Panc1 (cell line): ENCODE results near the gene NPR3. TPM values are rescaled to one million over a fixed set of nuclear protein-coding genes. Genes with fewer than 3 reads are reported as not detected.

ENCODE experiments used
- ATAC-seq: fragments of 200-7000 bp; cut with Tn5 transposase; 2 replicates; pipeline ENCODE4 v1.9.1; 2020; ENCODE audit warnings: mild to moderate bottlenecking, moderate library complexity
- BruUV-seq: library from RNA; stranded (reverse); fragments of 400-500 nt; replicated peaks from 2 replicates; lab custom pipeline; 2021; lab: Mats Ljungman, UMichigan
- CTCF ChIA-PET: fragments of 300-600 bp; sonication (Branson Sonifier 250); formaldehyde crosslinking; loops from one replicate; lab custom pipeline; 2022; ENCODE audit warnings: antibody characterized with exemption; lab: Charles Lee
- POLR2A ChIA-PET: fragments of 300-600 bp; sonication (Branson Sonifier 250); formaldehyde crosslinking; loops from one replicate; lab custom pipeline; 2022; ENCODE audit warnings: antibody characterized with exemption; lab: Charles Lee
- DNase-seq: peaks from one replicate; pipeline ENCODE4 v3.0.0-alpha.2; 2010; ENCODE audit warnings: low read depth, low spot score
- H3K27ac ChIP-seq: 2 replicates; pipeline ENCODE4 v1.5.1; 2011; ENCODE audit warnings: mild to moderate bottlenecking, low read length, inconsistent platforms
- H3K27me3 ChIP-seq: fragments of 200-500 bp; sonication (Bioruptor generic); 2 replicates; pipeline ENCODE4 v1.6.0; 2014; ENCODE audit warnings: low read length, inconsistent platforms; ENCODE audit not compliant: control insufficient read depth, insufficient read depth
- H3K36me3 ChIP-seq: fragments of 200-500 bp; sonication (Bioruptor generic); 2 replicates; pipeline ENCODE4 v1.5.1; 2014; ENCODE audit warnings: inconsistent platforms, mild to moderate bottlenecking, low read length, moderate library complexity; ENCODE audit not compliant: control insufficient read depth, insufficient read depth
- H3K4me1 ChIP-seq: 2 replicates; pipeline ENCODE4 v1.5.1; 2011; ENCODE audit warnings: inconsistent platforms, mild to moderate bottlenecking, low read length, moderate library complexity; ENCODE audit not compliant: control insufficient read depth, insufficient read depth
- H3K4me3 ChIP-seq, 2 experiments: 2 replicates each; pipeline ENCODE4 v1.5.1; 2011 to 2012; ENCODE audit warnings: low read depth in 2 of 2, low read length in 2 of 2, mild to moderate bottlenecking in 2 of 2, inconsistent platforms in 1 of 2, moderate library complexity in 1 of 2
- H3K9me3 ChIP-seq: fragments of 200-500 bp; sonication (Bioruptor generic); 2 replicates; pipeline ENCODE4 v1.5.1; 2014; ENCODE audit warnings: low read depth, mild to moderate bottlenecking, inconsistent platforms, low read length, moderate library complexity; ENCODE audit not compliant: control insufficient read depth, insufficient read depth
- POLR2AphosphoS5 ChIP-seq: IDR thresholded peaks from 2 replicates; pipeline ENCODE4 v1.6.1; 2012; ENCODE audit warnings: mild to moderate bottlenecking, low read depth, low read length, moderate library complexity
- SIN3A ChIP-seq: IDR thresholded peaks from 2 replicates; pipeline ENCODE4 v1.6.1; 2012; ENCODE audit warnings: low read depth, mild to moderate bottlenecking, low read length, moderate library complexity, borderline replicate concordance; ENCODE audit not compliant: insufficient read depth
- TCF7L2 ChIP-seq: IDR thresholded peaks from 2 replicates; pipeline ENCODE4 v1.6.1; 2011; ENCODE audit warnings: mild to moderate bottlenecking, low read depth, low read length, inconsistent platforms
- in situ Hi-C: cut with HindIII; loops from 2 replicates; pipeline ENCODE4 v1.10.0; 2016; ENCODE audit warnings: low sequenced_read_pairs, low pct_unique_long_range_greater_than_20kb
- intact Hi-C: fragments of 100-400 bp; cut with micrococcal nuclease; formaldehyde crosslinking; loops from one replicate; pipeline ENCODE4 v1.10.0; 2022; ENCODE audit not compliant: unreplicated experiment
- total RNA-seq: library from RNA; stranded (reverse); gene quantifications from one replicate; pipeline ENCODE4 v1.2.1, GENCODE V29; 2021; ENCODE audit not compliant: unreplicated experiment
- TF ChIP-seq, protein P1 (sequence below): fragments of 450-650 bp; IDR thresholded peaks from 2 replicates; pipeline ENCODE4 v1.5.1; 2017; ENCODE audit warnings: mild to moderate bottlenecking
- TF ChIP-seq, protein P2 (sequence below), 2 experiments: IDR thresholded peaks; 2 replicates each; pipeline ENCODE4 v1.6.1; 2011 to 2012; ENCODE audit warnings: low read depth in 2 of 2, control low read depth in 1 of 2, low read length in 1 of 2, mild to moderate bottlenecking in 1 of 2, moderate library complexity in 1 of 2; ENCODE audit not compliant: insufficient read depth in 1 of 2

Gene NPR3
- total RNA-seq, 1 experiment from 2014 or later, result 0.10 TPM

DNA sequence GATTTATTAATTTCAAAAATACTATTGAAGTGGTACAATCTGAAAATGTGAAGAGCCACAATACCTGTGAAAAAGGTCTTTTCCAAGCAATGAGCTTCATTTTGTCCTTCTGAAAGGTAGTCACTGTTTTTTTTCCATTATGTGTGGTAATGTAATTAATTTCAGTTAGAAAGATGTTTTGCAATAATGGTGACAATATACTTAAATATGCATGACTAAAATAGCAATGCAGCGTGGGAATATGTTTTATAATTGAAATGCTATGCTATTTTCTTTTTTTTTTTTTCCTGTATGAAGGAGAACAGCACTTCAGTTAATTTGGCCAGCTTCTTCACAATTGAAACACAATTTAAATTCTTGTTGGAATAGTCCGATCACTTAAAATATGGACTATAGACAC lies 41.9 kb downstream of the NPR3 start:
- Histone ChIP-seq H3K27me3 (no peaks in the 10 kb centered on the region), H3K4me1 (no peaks in the 10 kb centered on the region), H3K4me3 (no peak overlapping the region), H3K27ac (no peak overlapping the region), H3K36me3 (no peaks in the 10 kb centered on the region), H3K9me3 (no peaks in the 10 kb centered on the region)
- ChIA-PET POLR2A (no interaction called here), CTCF (interaction anchor here (0.6 kb wide), 1 partner anchor 138 kb away, joined by 11 read pairs; no protein-coding TSS in a partner anchor)
- intact Hi-C loops, result no loop called here
- TF ChIP-seq POLR2AphosphoS5, result no peak
- no peak for ATAC-seq
- no TSS peak for BruUV-seq
- in situ Hi-C loops, result no loop called here
- no peak for DNase-seq

DNA sequence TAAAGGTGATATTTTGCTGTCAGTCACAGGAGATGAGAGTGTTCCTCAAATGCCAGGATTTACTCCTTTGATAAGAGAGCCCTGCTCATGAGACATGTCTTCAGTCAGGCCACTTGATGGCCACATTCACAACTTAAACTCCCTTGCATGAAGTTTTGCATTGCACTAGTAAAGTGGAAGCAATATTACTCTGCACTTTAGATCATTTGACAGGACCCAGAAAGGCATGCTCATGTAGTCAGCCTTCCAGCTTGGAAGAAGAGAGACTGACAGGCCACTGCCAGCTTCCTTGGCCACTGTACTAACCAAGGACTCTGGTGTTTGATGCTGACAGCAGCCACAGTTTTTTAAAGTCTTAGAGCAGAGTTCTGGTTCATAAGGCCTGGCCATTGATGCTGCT lies 42.6 kb downstream of the NPR3 start:
- intact Hi-C loops, result no loop called here
- in situ Hi-C loops, result no loop called here

DNA sequence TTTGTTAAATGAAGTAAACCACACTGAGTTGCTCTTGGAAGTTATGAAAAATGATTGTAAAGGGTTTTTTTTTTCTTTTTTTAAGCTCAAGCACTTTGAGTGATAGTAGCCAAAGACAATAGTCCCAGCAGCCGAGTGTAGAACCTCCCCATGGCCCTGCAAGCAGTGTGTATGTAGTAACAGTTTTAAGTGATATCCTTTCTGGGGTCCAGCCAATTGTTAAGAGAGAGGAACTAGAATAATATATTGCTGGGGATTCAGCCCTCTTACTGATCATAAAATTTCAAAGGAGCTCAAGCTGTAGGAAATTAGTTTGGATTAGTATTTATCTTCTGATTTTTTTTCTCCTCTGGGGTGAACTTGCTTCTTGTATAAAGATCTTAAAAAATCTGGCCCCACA lies 43.2 kb downstream of the NPR3 start:
- ChIA-PET CTCF (no interaction called here), POLR2A (no interaction called here)
- ATAC-seq (no peak), DNase-seq (no peak)
- no peak overlapping the region for H3K4me3 ChIP-seq
- intact Hi-C loops (no loop called here), in situ Hi-C loops (no loop called here)
- H3K27me3 ChIP-seq, result no peaks in the 10 kb centered on the region
- no peaks in the 10 kb centered on the region for H3K36me3 ChIP-seq
- BruUV-seq, result no TSS peak
- no peak overlapping the region for H3K27ac ChIP-seq
- H3K4me1 ChIP-seq, result no peaks in the 10 kb centered on the region
- no peaks in the 10 kb centered on the region for H3K9me3 ChIP-seq
- TF ChIP-seq POLR2AphosphoS5 (no peak), TCF7L2 (no peak), SIN3A (no peak)
- TF ChIP-seq, protein P1, sequence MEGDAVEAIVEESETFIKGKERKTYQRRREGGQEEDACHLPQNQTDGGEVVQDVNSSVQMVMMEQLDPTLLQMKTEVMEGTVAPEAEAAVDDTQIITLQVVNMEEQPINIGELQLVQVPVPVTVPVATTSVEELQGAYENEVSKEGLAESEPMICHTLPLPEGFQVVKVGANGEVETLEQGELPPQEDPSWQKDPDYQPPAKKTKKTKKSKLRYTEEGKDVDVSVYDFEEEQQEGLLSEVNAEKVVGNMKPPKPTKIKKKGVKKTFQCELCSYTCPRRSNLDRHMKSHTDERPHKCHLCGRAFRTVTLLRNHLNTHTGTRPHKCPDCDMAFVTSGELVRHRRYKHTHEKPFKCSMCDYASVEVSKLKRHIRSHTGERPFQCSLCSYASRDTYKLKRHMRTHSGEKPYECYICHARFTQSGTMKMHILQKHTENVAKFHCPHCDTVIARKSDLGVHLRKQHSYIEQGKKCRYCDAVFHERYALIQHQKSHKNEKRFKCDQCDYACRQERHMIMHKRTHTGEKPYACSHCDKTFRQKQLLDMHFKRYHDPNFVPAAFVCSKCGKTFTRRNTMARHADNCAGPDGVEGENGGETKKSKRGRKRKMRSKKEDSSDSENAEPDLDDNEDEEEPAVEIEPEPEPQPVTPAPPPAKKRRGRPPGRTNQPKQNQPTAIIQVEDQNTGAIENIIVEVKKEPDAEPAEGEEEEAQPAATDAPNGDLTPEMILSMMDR, result no peak
- TF ChIP-seq, protein P2, sequence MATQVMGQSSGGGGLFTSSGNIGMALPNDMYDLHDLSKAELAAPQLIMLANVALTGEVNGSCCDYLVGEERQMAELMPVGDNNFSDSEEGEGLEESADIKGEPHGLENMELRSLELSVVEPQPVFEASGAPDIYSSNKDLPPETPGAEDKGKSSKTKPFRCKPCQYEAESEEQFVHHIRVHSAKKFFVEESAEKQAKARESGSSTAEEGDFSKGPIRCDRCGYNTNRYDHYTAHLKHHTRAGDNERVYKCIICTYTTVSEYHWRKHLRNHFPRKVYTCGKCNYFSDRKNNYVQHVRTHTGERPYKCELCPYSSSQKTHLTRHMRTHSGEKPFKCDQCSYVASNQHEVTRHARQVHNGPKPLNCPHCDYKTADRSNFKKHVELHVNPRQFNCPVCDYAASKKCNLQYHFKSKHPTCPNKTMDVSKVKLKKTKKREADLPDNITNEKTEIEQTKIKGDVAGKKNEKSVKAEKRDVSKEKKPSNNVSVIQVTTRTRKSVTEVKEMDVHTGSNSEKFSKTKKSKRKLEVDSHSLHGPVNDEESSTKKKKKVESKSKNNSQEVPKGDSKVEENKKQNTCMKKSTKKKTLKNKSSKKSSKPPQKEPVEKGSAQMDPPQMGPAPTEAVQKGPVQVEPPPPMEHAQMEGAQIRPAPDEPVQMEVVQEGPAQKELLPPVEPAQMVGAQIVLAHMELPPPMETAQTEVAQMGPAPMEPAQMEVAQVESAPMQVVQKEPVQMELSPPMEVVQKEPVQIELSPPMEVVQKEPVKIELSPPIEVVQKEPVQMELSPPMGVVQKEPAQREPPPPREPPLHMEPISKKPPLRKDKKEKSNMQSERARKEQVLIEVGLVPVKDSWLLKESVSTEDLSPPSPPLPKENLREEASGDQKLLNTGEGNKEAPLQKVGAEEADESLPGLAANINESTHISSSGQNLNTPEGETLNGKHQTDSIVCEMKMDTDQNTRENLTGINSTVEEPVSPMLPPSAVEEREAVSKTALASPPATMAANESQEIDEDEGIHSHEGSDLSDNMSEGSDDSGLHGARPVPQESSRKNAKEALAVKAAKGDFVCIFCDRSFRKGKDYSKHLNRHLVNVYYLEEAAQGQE (IDR thresholded peaks at IDR 0.05; ENCODE audit: insufficient read depth in 1 of 2, low read depth in 2 of 2, low read length in 1 of 2), result no peak

More for the DNA sequence above, 42.6 kb downstream of the NPR3 start:
- no TSS peak for BruUV-seq
- Histone ChIP-seq H3K4me3 (no peak overlapping the region), H3K4me1 (no peaks in the 10 kb centered on the region), H3K27ac (no peak overlapping the region), H3K27me3 (no peaks in the 10 kb centered on the region), H3K36me3 (no peaks in the 10 kb centered on the region), H3K9me3 (no peaks in the 10 kb centered on the region)
- TF ChIP-seq, protein P1, result no peak
- TF ChIP-seq, protein P2 (IDR thresholded peaks at IDR 0.05; ENCODE audit: insufficient read depth in 1 of 2, low read depth in 2 of 2, low read length in 1 of 2), result no peak
- TF ChIP-seq POLR2AphosphoS5, result no peak
- ChIA-PET POLR2A (no interaction called here), CTCF (interaction anchor here (0.6 kb wide), 1 partner anchor 11 kb away, joined by 3 read pairs; no protein-coding TSS in a partner anchor)
- ATAC-seq (no peak), DNase-seq (peak; percentile 28)
